K562 (cell line): ENCODE results near the gene CMIP. TPM values are rescaled to one million over a fixed set of nuclear protein-coding genes. Genes with fewer than 3 reads are reported as not detected.

Experiments
- BCL6 ChIP-seq: fragments of 250-450 bp; sonication (Bioruptor Pico); IDR thresholded peaks from 2 replicates; pipeline ENCODE4 v1.4.0; 2020
- BCLAF1 ChIP-seq, 2 experiments: fragments of 450-650 bp in 1 of 2; IDR thresholded peaks; 2 replicates each; pipeline ENCODE4 v1.6.1; 2011 to 2017; ENCODE audit warnings: low read depth in 2 of 2, antibody characterized with exemption in 1 of 2, borderline replicate concordance in 1 of 2, low read length in 1 of 2, mild to moderate bottlenecking in 1 of 2, mixed read lengths in 1 of 2; ENCODE audit not compliant: control insufficient read depth in 1 of 2
- BHLHE40 ChIP-seq: IDR thresholded peaks from 2 replicates; pipeline ENCODE4 v1.6.1; 2011; ENCODE audit warnings: low read length, improper control_type of control experiment
- CBX2 ChIP-seq: fragments of 200-600 bp; sonication (generic); IDR thresholded peaks from one replicate; pipeline ENCODE4 v1.6.1; 2012; ENCODE audit warnings: mild to moderate bottlenecking, low read length, inconsistent platforms; ENCODE audit not compliant: insufficient read depth, poor library complexity, severe bottlenecking
- E4F1 ChIP-seq: fragments of 250-450 bp; sonication (Bioruptor Pico); IDR thresholded peaks from 2 replicates; pipeline ENCODE4 v1.5.0; 2021; ENCODE audit warnings: mild to moderate bottlenecking, borderline replicate concordance
- KDM1A ChIP-seq, 2 experiments: fragments of 450-650 bp; IDR thresholded peaks; 2 replicates each; pipeline ENCODE4 v1.6.1; 2016; ENCODE audit warnings: mild to moderate bottlenecking in 2 of 2
- NFIX ChIP-seq: fragments of 250-450 bp; sonication (Bioruptor Pico); IDR thresholded peaks from 2 replicates; pipeline ENCODE4 v1.4.0; 2020; ENCODE audit warnings: low read depth, mild to moderate bottlenecking, moderate library complexity
- NFRKB ChIP-seq: fragments of 450-650 bp; IDR thresholded peaks from 2 replicates; pipeline ENCODE4 v1.6.1; 2016; ENCODE audit warnings: low read depth
- PRPF4 ChIP-seq: fragments of 200-400 bp; formaldehyde crosslinking; IDR thresholded peaks from one replicate; pipeline ENCODE4 v1.6.1; 2017; ENCODE audit warnings: low read length, low read depth, mild to moderate bottlenecking; ENCODE audit not compliant: insufficient read depth, poor library complexity, severe bottlenecking
- SAFB2 ChIP-seq: fragments of 200-400 bp; formaldehyde crosslinking; IDR thresholded peaks from 2 replicates; pipeline ENCODE4 v1.6.1; 2018; ENCODE audit warnings: borderline replicate concordance, low read length, low read depth, moderate library complexity; ENCODE audit not compliant: severe bottlenecking
- SREBF2 ChIP-seq: sonication (generic); formaldehyde crosslinking; IDR thresholded peaks from 2 replicates; pipeline ENCODE4 v1.4.0; 2020; ENCODE audit warnings: mild to moderate bottlenecking, missing genetic modification reagents
- TRIM28 ChIP-seq: fragments of 450-650 bp; IDR thresholded peaks from 2 replicates; pipeline ENCODE4 v1.6.1; 2017
- ZNF184 ChIP-seq: sonication (generic); formaldehyde crosslinking; IDR thresholded peaks from 2 replicates; pipeline ENCODE4 v1.5.0; 2020; ENCODE audit warnings: missing genetic modification reagents
- ZNF449 ChIP-seq: fragments of 250-450 bp; sonication (Bioruptor Pico); IDR thresholded peaks from 2 replicates; pipeline ENCODE4 v1.8.0; 2022; ENCODE audit warnings: moderate library complexity, mild to moderate bottlenecking, inconsistent platforms
- polyA plus RNA-seq, 8 experiments: library from polyadenylated mRNA; depleted of rRNA in 4 of 8; stranded (reverse) in 5 of 8; unstranded in 3 of 8; fragments of >200 nt; fragmentation: Nextera tagmentation in 2 of 8; fragmentation: Illumina TruSeq in 1 of 8; extraction: Ambion mirVana in 2 of 8; extraction: Trizol in 1 of 8; gene quantifications; 2 replicates each; pipeline versions ENCODE4 v1.2.1 to v1.2.3, GENCODE V29; 2011 to 2014; ENCODE audit warnings: inconsistent platforms in 1 of 8, missing spikeins in 1 of 8
- total RNA-seq, 7 experiments: library from RNA; depleted of rRNA in 6 of 7; stranded (reverse); fragments of >200 nt in 6 of 7; fragmentation: Illumina TruSeq in 2 of 7; extraction: Trizol in 2 of 7; gene quantifications; 2 replicates each; pipeline versions ENCODE4 v1.2.1 to v1.2.3, GENCODE V29; 2011 to 2021; ENCODE audit warnings: low replicate concordance in 1 of 7
- TF ChIP-seq, protein P1 (sequence below): fragments of 250-450 bp; sonication (Bioruptor Pico); IDR thresholded peaks from 2 replicates; pipeline ENCODE4 v1.4.0; 2020; ENCODE audit warnings: borderline replicate concordance

Gene CMIP
- total and polyA plus RNA-seq, 9 of the 15 experiments (the other 6 are each of a cell fraction or from before 2014, with no cell fraction given): 0.94 to 82.5 (median 10.3) TPM

- TF ChIP-seq ZNF449 (CRISPR knock-in tag) (no peak), ZNF184 (CRISPR knock-in tag) (no peak), NFRKB (0 out of 2 replicates have a peak, but pooled peaks have one; percentile 61), BCL6 (CRISPR knock-in tag) (no peak), KDM1A (IDR thresholded peaks at IDR 0.05) (peak; percentile 45 to 82; a peak in 3 of 4 replicates), NFIX (CRISPR knock-in tag) (no peak), BCLAF1 (IDR thresholded peaks at IDR 0.05; ENCODE audit: borderline replicate concordance in 1 of 2, control insufficient read depth in 1 of 2, low read depth in 2 of 2, low read length in 1 of 2) (no peak), BHLHE40 (peak; percentile 11; the same call in 1 of the 2 replicates), SREBF2 (CRISPR knock-in tag) (no peak), E4F1 (CRISPR knock-in tag) (no peak), TRIM28 (no peak), PRPF4 (no peak), CBX2 (no peak), SAFB2 (no peak)
- TF ChIP-seq, protein P1, sequence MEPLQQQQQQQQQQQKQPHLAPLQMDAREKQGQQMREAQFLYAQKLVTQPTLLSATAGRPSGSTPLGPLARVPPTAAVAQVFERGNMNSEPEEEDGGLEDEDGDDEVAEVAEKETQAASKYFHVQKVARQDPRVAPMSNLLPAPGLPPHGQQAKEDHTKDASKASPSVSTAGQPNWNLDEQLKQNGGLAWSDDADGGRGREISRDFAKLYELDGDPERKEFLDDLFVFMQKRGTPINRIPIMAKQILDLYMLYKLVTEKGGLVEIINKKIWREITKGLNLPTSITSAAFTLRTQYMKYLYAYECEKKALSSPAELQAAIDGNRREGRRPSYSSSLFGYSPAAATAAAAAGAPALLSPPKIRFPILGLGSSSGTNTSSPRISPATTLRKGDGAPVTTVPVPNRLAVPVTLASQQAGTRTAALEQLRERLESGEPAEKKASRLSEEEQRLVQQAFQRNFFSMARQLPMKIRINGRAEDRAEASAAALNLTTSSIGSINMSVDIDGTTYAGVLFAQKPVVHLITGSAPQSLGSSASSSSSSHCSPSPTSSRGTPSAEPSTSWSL (CRISPR knock-in tag): no peak
Measured at GRCh38 chr16:81451753-81452680, 7.4 kb downstream of the CMIP start (continued).
